ENCODE measurements around the gene PRPF19. TPM values are rescaled to one million over a fixed set of nuclear protein-coding genes. Genes with fewer than 3 reads are reported as not detected.

Gene PRPF19
- total RNA-seq, 2 experiments from 2014 or later = 161 TPM

GRCh38 chr11:60863550-60864521 lies 42.5 kb downstream of the PRPF19 start:
- no peak overlapping the region for H3K27ac Mint-ChIP-seq
- no peaks in the 10 kb centered on the region for H3K9me3 Mint-ChIP-seq (ENCODE audit: insufficient read depth)
- peaks cover 71% of the 10 kb centered on the region for H3K4me1 Mint-ChIP-seq (ENCODE audit: low read depth)
- CTCF ChIA-PET = interaction anchor here (1.0 to 3.3 kb wide), 4 partner anchors 8 to 26 kb away, joined by 3 to 11 read pairs (median 6); no protein-coding TSS in a partner anchor
- H3K36me3 Mint-ChIP-seq (ENCODE audit: low read depth) = peaks cover 2% of the 10 kb centered on the region
- no peak overlapping the region for H3K4me3 Mint-ChIP-seq
- H3K27me3 Mint-ChIP-seq (ENCODE audit: low read depth) = peaks cover 2% of the 10 kb centered on the region
- POLR2A ChIA-PET = no interaction called here
- DNase-seq (no peak), ATAC-seq (no peak)

GRCh38 chr11:60862171-60862570 lies 44.2 kb downstream of the PRPF19 start:
- no peak overlapping the region for H3K4me3 Mint-ChIP-seq
- no peak overlapping the region for H3K27ac Mint-ChIP-seq
- H3K9me3 Mint-ChIP-seq (ENCODE audit: insufficient read depth) = no peaks in the 10 kb centered on the region
- peaks cover 2% of the 10 kb centered on the region for H3K27me3 Mint-ChIP-seq (ENCODE audit: low read depth)
- peaks cover 2% of the 10 kb centered on the region for H3K36me3 Mint-ChIP-seq (ENCODE audit: low read depth)
- CTCF ChIA-PET = interaction anchor here (1.5 to 2.2 kb wide), 2 partner anchors 9 to 31 kb away, joined by 6 read pairs; no protein-coding TSS in a partner anchor
- POLR2A ChIA-PET = no interaction called here
- DNase-seq (no peak), ATAC-seq (no peak)
- peaks cover 73% of the 10 kb centered on the region for H3K4me1 Mint-ChIP-seq (ENCODE audit: low read depth)

- no peak overlapping the region for H3K4me3 Mint-ChIP-seq
- H3K27me3 Mint-ChIP-seq (ENCODE audit: low read depth) = peaks cover 2% of the 10 kb centered on the region
- POLR2A ChIA-PET = no interaction called here
- no peak for ATAC-seq
- CTCF ChIA-PET = interaction anchor here (1.0 to 2.2 kb wide), 3 partner anchors 10 to 30 kb away, joined by 3 to 6 read pairs (median 3); no protein-coding TSS in a partner anchor
- peaks cover 71% of the 10 kb centered on the region for H3K4me1 Mint-ChIP-seq (ENCODE audit: low read depth)
- no peak overlapping the region for H3K27ac Mint-ChIP-seq
- H3K9me3 Mint-ChIP-seq (ENCODE audit: insufficient read depth) = no peaks in the 10 kb centered on the region
- DNase-seq = no peak
- H3K36me3 Mint-ChIP-seq (ENCODE audit: low read depth) = peaks cover 2% of the 10 kb centered on the region
Observed at GRCh38 chr11:60860943-60861342, 45.4 kb downstream of the PRPF19 start.

GRCh38 chr11:60859616-60860250 lies 46.7 kb downstream of the PRPF19 start:
- no peak overlapping the region for H3K4me3 Mint-ChIP-seq
- ChIA-PET POLR2A (no interaction called here), CTCF (interaction anchor here (2.2 kb wide), 1 partner anchor 29 kb away, joined by 6 read pairs; no protein-coding TSS in a partner anchor)
- H3K27ac Mint-ChIP-seq = peak overlapping the region; percentile 57
- ATAC-seq (no peak), DNase-seq (no peak)
- H3K27me3 Mint-ChIP-seq (ENCODE audit: low read depth) = no peaks in the 10 kb centered on the region
- H3K4me1 Mint-ChIP-seq (ENCODE audit: low read depth) = peaks cover 74% of the 10 kb centered on the region
- no peaks in the 10 kb centered on the region for H3K36me3 Mint-ChIP-seq (ENCODE audit: low read depth)
- no peaks in the 10 kb centered on the region for H3K9me3 Mint-ChIP-seq (ENCODE audit: insufficient read depth)

GRCh38 chr11:60858731-60859464 lies 47.5 kb downstream of the PRPF19 start:
- no peaks in the 10 kb centered on the region for H3K36me3 Mint-ChIP-seq (ENCODE audit: low read depth)
- H3K27me3 Mint-ChIP-seq (ENCODE audit: low read depth) = no peaks in the 10 kb centered on the region
- CTCF ChIA-PET = interaction anchor here (0.6 to 2.3 kb wide), 3 partner anchors 12 to 29 kb away, joined by 4 to 6 read pairs (median 5); no protein-coding TSS in a partner anchor
- peaks cover 74% of the 10 kb centered on the region for H3K4me1 Mint-ChIP-seq (ENCODE audit: low read depth)
- no peaks in the 10 kb centered on the region for H3K9me3 Mint-ChIP-seq (ENCODE audit: insufficient read depth)
- peak overlapping the region; percentile 4 for H3K4me3 Mint-ChIP-seq
- ATAC-seq = peak; percentile 78
- H3K27ac Mint-ChIP-seq = peak overlapping the region; percentile 74
- DNase-seq = peak; percentile 54
- POLR2A ChIA-PET = no interaction called here

GRCh38 chr11:60858236-60858635 lies 48.1 kb downstream of the PRPF19 start:
- CTCF ChIA-PET = interaction anchor here (1.7 to 3.5 kb wide), 3 partner anchors 13 to 29 kb away, joined by 5 to 22 read pairs (median 6); no protein-coding TSS in a partner anchor
- Mint-ChIP-seq H3K4me3 (peak overlapping the region; percentile 4), H3K27ac (peak overlapping the region; percentile 74), H3K36me3 (ENCODE audit: low read depth) (peaks cover under 1% of the 10 kb centered on the region), H3K27me3 (ENCODE audit: low read depth) (no peaks in the 10 kb centered on the region), H3K4me1 (ENCODE audit: low read depth) (peaks cover 68% of the 10 kb centered on the region), H3K9me3 (ENCODE audit: insufficient read depth) (no peaks in the 10 kb centered on the region)
- DNase-seq (no peak), ATAC-seq (no peak)
- POLR2A ChIA-PET = no interaction called here

- ATAC-seq (no peak), DNase-seq (no peak)
- peak overlapping the region; percentile 74 for H3K27ac Mint-ChIP-seq
- no peak overlapping the region for H3K4me3 Mint-ChIP-seq
- H3K36me3 Mint-ChIP-seq (ENCODE audit: low read depth) = peaks cover 3% of the 10 kb centered on the region
- H3K4me1 Mint-ChIP-seq (ENCODE audit: low read depth) = peaks cover 65% of the 10 kb centered on the region
- POLR2A ChIA-PET = no interaction called here
- no peaks in the 10 kb centered on the region for H3K27me3 Mint-ChIP-seq (ENCODE audit: low read depth)
- H3K9me3 Mint-ChIP-seq (ENCODE audit: insufficient read depth) = no peaks in the 10 kb centered on the region
- CTCF ChIA-PET = interaction anchor here (1.7 to 3.5 kb wide), 3 partner anchors 13 to 30 kb away, joined by 5 to 22 read pairs (median 6); no protein-coding TSS in a partner anchor
Observed at GRCh38 chr11:60857378-60858232, 48.8 kb downstream of the PRPF19 start.

GRCh38 chr11:60855726-60856633 lies 50.4 kb downstream of the PRPF19 start, which contains the start of gene PTGDR2:
Gene PTGDR2, minus strand, starts transcription at chr11:60855950. Its CDS starts 2,228 bp downstream, at chr11:60853722.
- POLR2A ChIA-PET = interaction anchor here (0.7 to 1.4 kb wide), 4 partner anchors 9 to 19 kb away, joined by 3 to 4 read pairs (median 4); partner anchors contain the start of gene ZP1
- peak; percentile 46 for ATAC-seq
- Mint-ChIP-seq H3K4me1 (ENCODE audit: low read depth) (peaks cover 63% of the 10 kb centered on the region), H3K36me3 (ENCODE audit: low read depth) (peaks cover 12% of the 10 kb centered on the region), H3K27me3 (ENCODE audit: low read depth) (no peaks in the 10 kb centered on the region), H3K9me3 (ENCODE audit: insufficient read depth) (no peaks in the 10 kb centered on the region), H3K27ac (peak within 1 kb of the TSS; percentile 83), H3K4me3 (peak within 1 kb of the TSS; percentile 63)
- peak; percentile 51 for DNase-seq
- CTCF ChIA-PET = interaction anchor here (0.8 to 3.5 kb wide), 7 partner anchors 9 to 32 kb away, joined by 3 to 22 read pairs (median 5); partner anchors contain the start of gene ZP1

- peaks cover 57% of the 10 kb centered on the region for H3K4me1 Mint-ChIP-seq (ENCODE audit: low read depth)
- peaks cover 19% of the 10 kb centered on the region for H3K36me3 Mint-ChIP-seq (ENCODE audit: low read depth)
- H3K27ac Mint-ChIP-seq = peak overlapping the region; percentile 83
- POLR2A ChIA-PET = interaction anchor here (0.7 to 1.4 kb wide), 4 partner anchors 10 to 18 kb away, joined by 3 to 4 read pairs (median 4); partner anchors contain the start of gene ZP1
- no peaks in the 10 kb centered on the region for H3K9me3 Mint-ChIP-seq (ENCODE audit: insufficient read depth)
- CTCF ChIA-PET = interaction anchor here (0.8 to 3.5 kb wide), 7 partner anchors 8 to 33 kb away, joined by 3 to 22 read pairs (median 5); partner anchors contain the start of gene ZP1
- H3K27me3 Mint-ChIP-seq (ENCODE audit: low read depth) = no peaks in the 10 kb centered on the region
- ATAC-seq = no peak
- H3K4me3 Mint-ChIP-seq = peak overlapping the region; percentile 63
- DNase-seq = no peak
Observed at GRCh38 chr11:60854847-60855725, 51.3 kb downstream of the PRPF19 start.
